C4-2B (cell line): ENCODE measurements around the gene IDH3G.
"Not testable (repeated sequence)": the region's sequence is repeated elsewhere in the genome, so short reads cannot be mapped to it uniquely, and the experiment has no call there.

Experiments used
- ZFX ChIP-seq: fragments of 450-650 bp; IDR thresholded peaks from 2 replicates; pipeline ENCODE4 v1.6.1; 2017
- TF ChIP-seq, protein P1 (sequence below): fragments of 450-650 bp; conservative IDR thresholded peaks from 2 replicates; pipeline ENCODE4 v1.5.1; 2017; ENCODE audit warnings: mild to moderate bottlenecking

DNA sequence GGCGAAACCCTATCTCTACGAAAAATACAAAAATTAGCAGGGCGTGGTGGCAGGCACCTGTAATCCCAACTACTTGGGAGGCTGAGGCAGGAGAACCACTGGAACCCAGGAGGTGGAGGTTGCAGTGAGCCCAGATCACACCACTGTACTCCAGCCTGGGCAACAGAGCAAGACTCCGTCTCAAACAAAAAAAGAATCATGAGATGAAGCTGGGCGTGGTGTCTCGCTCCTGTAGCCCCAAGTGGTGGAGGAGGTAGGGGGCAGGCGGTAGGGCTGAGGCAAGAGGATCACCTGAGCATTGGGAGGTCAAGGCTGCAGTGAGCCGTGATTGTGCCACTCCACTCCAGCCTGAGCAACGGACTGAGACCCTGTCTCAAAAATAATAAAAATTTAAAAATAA lies 23.9 kb upstream of the IDH3G start:
- TF ChIP-seq, protein P1, sequence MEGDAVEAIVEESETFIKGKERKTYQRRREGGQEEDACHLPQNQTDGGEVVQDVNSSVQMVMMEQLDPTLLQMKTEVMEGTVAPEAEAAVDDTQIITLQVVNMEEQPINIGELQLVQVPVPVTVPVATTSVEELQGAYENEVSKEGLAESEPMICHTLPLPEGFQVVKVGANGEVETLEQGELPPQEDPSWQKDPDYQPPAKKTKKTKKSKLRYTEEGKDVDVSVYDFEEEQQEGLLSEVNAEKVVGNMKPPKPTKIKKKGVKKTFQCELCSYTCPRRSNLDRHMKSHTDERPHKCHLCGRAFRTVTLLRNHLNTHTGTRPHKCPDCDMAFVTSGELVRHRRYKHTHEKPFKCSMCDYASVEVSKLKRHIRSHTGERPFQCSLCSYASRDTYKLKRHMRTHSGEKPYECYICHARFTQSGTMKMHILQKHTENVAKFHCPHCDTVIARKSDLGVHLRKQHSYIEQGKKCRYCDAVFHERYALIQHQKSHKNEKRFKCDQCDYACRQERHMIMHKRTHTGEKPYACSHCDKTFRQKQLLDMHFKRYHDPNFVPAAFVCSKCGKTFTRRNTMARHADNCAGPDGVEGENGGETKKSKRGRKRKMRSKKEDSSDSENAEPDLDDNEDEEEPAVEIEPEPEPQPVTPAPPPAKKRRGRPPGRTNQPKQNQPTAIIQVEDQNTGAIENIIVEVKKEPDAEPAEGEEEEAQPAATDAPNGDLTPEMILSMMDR = not testable (repeated sequence)
- not testable (repeated sequence) for TF ChIP-seq ZFX
